Activated T-cell treated with anti-CD3 and anti-CD28 coated beads, Interleukin-2, amount 50 U/mL, for 48 hours (primary cell): ENCODE data around the gene ACOX1.

Experiments
- DNase-seq, 2 experiments: peaks; one replicate each; pipeline ENCODE4 v3.0.0-alpha.2; 2020

ACOX1 gene

GRCh38 chr17:75978938-75979704, at the start of gene ACOX1, which contains the start of gene TEN1:
Gene ACOX1 (minus strand): TSS chr17:75979166. CDS start chr17:75979073, 93 bp downstream.
Gene TEN1 (plus strand): TSS chr17:75979240. CDS start chr17:75986193, 6,953 bp downstream.
- peak; percentile 97 for DNase-seq

GRCh38 chr17:76027159-76027839, 48.3 kb upstream of the ACOX1 start, which contains the start of gene EVPL:
Gene EVPL (minus strand): TSS chr17:76027306. CDS start chr17:76027198, 108 bp downstream.
- DNase-seq, result no peak

GRCh38 chr17:76026714-76027158, 47.8 kb upstream of the ACOX1 start:
- no peak for DNase-seq

GRCh38 chr17:76025294-76025693, 46.3 kb upstream of the ACOX1 start:
- DNase-seq, result no peak

- DNase-seq, result no peak
Observed at GRCh38 chr17:76024353-76024752, 45.4 kb upstream of the ACOX1 start.

GRCh38 chr17:76023900-76024237, 44.9 kb upstream of the ACOX1 start:
- DNase-seq, result no peak

GRCh38 chr17:76022973-76023899, 44.3 kb upstream of the ACOX1 start:
- DNase-seq, result no peak

- DNase-seq, result no peak
Observed at GRCh38 chr17:76022285-76022684, 43.3 kb upstream of the ACOX1 start.

- no peak for DNase-seq
Observed at GRCh38 chr17:76019833-76020467, 41.0 kb upstream of the ACOX1 start.

GRCh38 chr17:76018801-76019200, 39.8 kb upstream of the ACOX1 start:
- DNase-seq, result no peak

- no peak for DNase-seq
Observed at GRCh38 chr17:76018340-76018680, 39.3 kb upstream of the ACOX1 start.

GRCh38 chr17:76017481-76018339, 38.7 kb upstream of the ACOX1 start:
- no peak for DNase-seq

- DNase-seq, result no peak
Observed at GRCh38 chr17:76014925-76015261, 35.9 kb upstream of the ACOX1 start.

- DNase-seq, result peak; percentile 83 to 86
Observed at GRCh38 chr17:76014100-76014924, 35.3 kb upstream of the ACOX1 start.

- DNase-seq, result no peak
Observed at GRCh38 chr17:76013377-76013932, 34.5 kb upstream of the ACOX1 start.

GRCh38 chr17:76011951-76012350, 33.0 kb upstream of the ACOX1 start:
- DNase-seq, result no peak

- no peak for DNase-seq
Observed at GRCh38 chr17:76009969-76010661, 31.1 kb upstream of the ACOX1 start.

- DNase-seq, result no peak
Observed at GRCh38 chr17:76009447-76009846, 30.5 kb upstream of the ACOX1 start.

- DNase-seq, result no peak
Observed at GRCh38 chr17:76008630-76009425, 29.9 kb upstream of the ACOX1 start.
